ENCODE results near the gene NIF3L1.
"Not testable (repeated sequence)": the region's sequence is repeated elsewhere in the genome, so short reads cannot be mapped to it uniquely, and the experiment has no call there.

NIF3L1 gene

DNA sequence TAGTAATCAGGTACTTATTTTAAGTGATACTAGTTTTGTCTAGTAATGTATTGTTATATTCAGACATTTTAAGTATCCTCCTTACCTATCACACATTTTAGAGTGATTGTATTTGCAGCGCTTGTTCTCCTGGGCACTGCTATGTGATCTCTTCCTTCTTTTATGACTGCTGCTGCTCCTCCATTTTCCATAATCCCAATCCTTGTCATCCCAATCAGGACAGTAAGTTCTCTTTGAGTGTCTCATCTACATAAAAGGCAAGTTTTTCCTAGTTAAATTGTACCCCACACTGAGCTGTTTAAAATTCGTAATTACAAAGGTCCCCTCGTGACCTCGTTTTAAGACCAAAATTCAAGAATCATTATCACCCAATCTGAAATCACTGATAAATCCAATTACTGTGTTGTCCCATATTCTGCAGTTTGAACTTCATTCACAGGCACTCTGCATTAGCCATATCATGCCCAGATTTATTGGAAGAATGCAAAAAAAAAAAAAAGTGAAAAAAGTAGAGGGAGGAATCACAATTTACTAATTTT, 27.5 kb upstream of the NIF3L1 start:
- no peak for DNase-seq (ENCODE audit: low spot score)
- Mint-ChIP-seq H3K4me1 (ENCODE audit: low read depth) (peaks cover 32% of the 10 kb centered on the region), H3K9me3 (no peaks in the 10 kb centered on the region), H3K36me3 (ENCODE audit: low read depth) (peaks cover 71% of the 10 kb centered on the region), H3K27me3 (ENCODE audit: low read depth) (no peaks in the 10 kb centered on the region), H3K27ac (peak overlapping the region; percentile 95), H3K4me3 (peak overlapping the region; percentile 95)

DNA sequence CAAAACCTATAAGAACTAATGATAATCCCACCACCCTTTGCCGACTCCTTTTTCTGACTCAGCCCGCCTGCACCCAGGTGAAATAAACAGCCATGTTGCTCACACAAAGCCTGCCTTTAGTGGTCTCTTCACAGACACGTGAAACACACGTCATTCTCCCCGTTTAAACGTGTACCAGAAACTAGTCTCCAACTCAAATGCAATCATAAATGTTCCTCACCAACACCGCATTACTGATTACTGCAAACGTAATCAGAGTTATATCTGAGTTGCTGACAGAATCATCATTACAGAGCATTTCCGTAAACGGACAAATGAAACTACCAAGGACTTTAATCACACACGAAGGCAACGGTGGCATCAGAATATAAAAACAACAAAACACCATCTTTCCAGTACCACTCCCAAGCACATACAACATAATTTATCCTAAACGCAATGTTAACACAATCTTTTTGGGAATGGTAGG, 26.6 kb upstream of the NIF3L1 start:
- DNase-seq (ENCODE audit: low spot score) = peak; percentile 74
- Mint-ChIP-seq H3K4me1 (ENCODE audit: low read depth) (peaks cover 29% of the 10 kb centered on the region), H3K27me3 (ENCODE audit: low read depth) (no peaks in the 10 kb centered on the region), H3K4me3 (peak overlapping the region; percentile 95), H3K36me3 (ENCODE audit: low read depth) (peaks cover 65% of the 10 kb centered on the region), H3K9me3 (no peaks in the 10 kb centered on the region), H3K27ac (peak overlapping the region; percentile 95)

DNA sequence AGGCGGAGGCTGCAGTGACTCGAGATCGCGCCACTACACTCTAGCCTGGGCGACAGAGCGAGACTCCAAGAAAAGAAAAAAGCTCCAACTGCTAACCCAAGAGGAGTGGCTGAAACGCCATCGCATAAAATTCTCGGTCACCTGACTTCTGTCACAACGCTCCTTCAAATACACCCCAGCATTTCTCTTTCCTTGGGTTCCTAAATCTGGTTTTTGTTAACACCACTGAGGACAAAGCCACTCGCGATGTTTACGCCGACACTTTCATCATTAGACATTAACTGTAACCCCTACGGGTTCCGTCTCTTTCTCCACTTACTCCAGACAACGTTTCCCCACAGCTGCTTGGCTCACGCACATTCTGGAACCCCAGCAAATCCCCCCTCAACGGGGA, 25.4 kb upstream of the NIF3L1 start:
- Mint-ChIP-seq H3K27ac (peak overlapping the region; percentile 95), H3K9me3 (no peaks in the 10 kb centered on the region), H3K36me3 (ENCODE audit: low read depth) (peaks cover 53% of the 10 kb centered on the region), H3K4me3 (peak overlapping the region; percentile 95), H3K27me3 (ENCODE audit: low read depth) (no peaks in the 10 kb centered on the region), H3K4me1 (ENCODE audit: low read depth) (peaks cover 25% of the 10 kb centered on the region)
- no peak for DNase-seq (ENCODE audit: low spot score)

DNA sequence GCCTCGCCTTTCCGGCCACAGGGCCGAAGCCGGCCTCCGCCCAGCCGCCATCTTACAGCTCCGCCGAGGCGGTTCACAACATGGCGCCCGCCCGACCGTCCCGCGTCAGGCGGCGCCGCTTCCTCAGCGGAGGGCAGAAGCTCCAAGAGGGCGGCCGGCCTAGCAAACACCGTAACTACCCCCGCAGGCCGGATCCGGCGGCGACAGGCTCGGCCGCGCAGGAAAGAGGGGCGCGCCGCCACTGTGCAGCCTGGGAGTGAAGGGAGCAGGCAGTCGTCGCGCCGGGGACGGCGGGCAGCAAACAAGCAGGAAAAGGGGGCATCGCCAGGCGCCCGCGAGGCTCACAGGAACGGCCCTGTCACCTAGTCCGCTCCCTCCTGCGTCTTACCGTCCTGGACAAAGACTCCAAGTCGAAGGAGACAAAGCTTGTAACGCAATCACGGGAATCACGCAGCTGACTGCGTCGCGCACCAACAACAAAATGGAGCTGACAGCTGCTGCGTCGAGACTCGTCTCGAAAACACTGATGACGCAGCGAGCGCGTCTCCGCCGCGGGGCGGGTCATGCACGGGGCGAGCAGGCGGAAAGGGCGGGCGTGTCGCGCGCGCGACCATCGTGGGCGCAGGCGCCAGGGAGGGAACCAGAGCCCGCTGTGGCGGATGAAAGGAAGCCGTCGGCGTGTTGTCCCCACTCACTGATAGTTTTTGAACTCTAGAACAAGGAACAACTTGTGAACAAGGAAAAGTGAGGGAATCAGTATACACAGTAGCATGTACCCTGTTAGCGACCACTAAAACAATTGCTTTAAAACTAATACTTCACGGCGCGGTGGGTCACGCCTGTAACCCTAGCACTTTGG, 24.8 kb upstream of the NIF3L1 start, which contains the start of gene CLK1:
Gene CLK1 (minus strand): TSS at position 483 of the 859 bp plus-strand sequence. CDS start 2,796 bp downstream, outside the sequence.
- peak within 1 kb of the TSS; percentile 95 for H3K27ac Mint-ChIP-seq
- H3K9me3 Mint-ChIP-seq = no peaks in the 10 kb centered on the region
- no peaks in the 10 kb centered on the region for H3K27me3 Mint-ChIP-seq (ENCODE audit: low read depth)

DNA sequence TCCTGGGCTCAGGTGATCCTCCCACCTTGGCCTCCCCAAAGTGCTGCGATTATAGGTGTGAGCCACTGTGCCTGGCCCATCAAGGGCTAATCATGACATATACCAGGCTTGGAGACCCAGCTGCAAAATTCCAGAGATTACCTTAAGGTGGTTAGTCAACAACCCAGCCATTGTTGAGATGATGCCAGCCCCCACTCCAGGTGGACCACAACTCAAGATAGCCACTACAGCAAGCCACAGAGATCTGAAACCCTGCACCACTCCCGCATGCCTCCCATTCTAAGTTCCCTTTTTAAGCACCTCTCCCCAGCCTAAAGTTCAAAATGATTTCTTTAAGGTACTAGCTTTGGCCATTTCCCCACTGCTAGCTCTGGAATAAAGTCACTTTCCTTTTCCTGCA, 20.2 kb upstream of the NIF3L1 start:
- Mint-ChIP-seq H3K4me3 (no peak overlapping the region), H3K36me3 (ENCODE audit: low read depth) (peaks cover 33% of the 10 kb centered on the region), H3K4me1 (ENCODE audit: low read depth) (peaks cover 13% of the 10 kb centered on the region), H3K9me3 (no peaks in the 10 kb centered on the region), H3K27me3 (ENCODE audit: low read depth) (no peaks in the 10 kb centered on the region), H3K27ac (peak overlapping the region; percentile 8)
- DNase-seq (ENCODE audit: low spot score) = no peak

More for the DNA sequence above, 24.8 kb upstream of the NIF3L1 start, which contains the start of gene CLK1:
- peaks cover 52% of the 10 kb centered on the region for H3K36me3 Mint-ChIP-seq (ENCODE audit: low read depth)
- H3K4me3 Mint-ChIP-seq = peak within 1 kb of the TSS; percentile 95
- peaks cover 27% of the 10 kb centered on the region for H3K4me1 Mint-ChIP-seq (ENCODE audit: low read depth)
- peak; percentile 94 for DNase-seq (ENCODE audit: low spot score)

DNA sequence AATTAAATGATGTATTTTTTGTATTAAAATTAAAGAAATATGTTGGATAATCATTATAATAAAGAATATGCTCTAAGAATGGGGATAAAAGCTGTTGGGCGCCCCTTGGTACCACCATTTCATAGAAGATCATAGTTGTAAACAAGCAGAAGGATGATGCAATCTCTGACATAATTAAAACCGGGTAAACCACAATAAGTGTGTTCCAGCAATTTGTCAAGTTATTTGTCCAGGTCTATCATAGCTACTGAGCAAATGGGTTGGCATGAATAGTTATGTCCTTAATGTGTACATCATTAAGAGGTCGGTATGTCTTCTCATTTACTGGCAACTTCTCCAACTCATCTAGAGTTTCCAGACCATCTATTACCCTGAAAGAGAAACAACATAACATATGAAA, 18.0 kb upstream of the NIF3L1 start:
- H3K27ac Mint-ChIP-seq = no peak overlapping the region
- H3K36me3 Mint-ChIP-seq (ENCODE audit: low read depth) = peaks cover 45% of the 10 kb centered on the region
- no peak overlapping the region for H3K4me3 Mint-ChIP-seq
- DNase-seq (ENCODE audit: low spot score) = no peak
- H3K4me1 Mint-ChIP-seq (ENCODE audit: low read depth) = peaks cover 9% of the 10 kb centered on the region
- no peaks in the 10 kb centered on the region for H3K27me3 Mint-ChIP-seq (ENCODE audit: low read depth)
- no peaks in the 10 kb centered on the region for H3K9me3 Mint-ChIP-seq

DNA sequence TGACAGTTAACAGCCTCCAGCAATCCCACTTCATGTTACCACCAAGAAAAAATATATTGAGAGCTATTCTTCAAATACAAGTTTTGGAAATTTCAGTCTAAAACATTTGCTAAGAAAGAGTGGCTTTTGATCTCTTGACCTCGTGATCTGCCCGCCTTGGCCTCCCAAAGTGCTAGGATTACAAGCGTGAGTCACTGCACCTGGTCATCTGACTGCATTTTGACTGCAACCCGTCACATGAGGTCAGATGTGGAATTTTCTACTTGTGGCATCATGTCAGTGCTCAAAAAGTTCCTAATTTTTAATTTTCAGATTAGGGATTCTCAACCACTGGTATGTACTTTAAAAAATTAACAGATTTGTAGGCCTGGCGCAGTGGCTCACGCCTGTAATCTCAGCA, 15.6 kb upstream of the NIF3L1 start:
- Mint-ChIP-seq H3K27me3 (ENCODE audit: low read depth) (no peaks in the 10 kb centered on the region), H3K4me1 (ENCODE audit: low read depth) (peaks cover 12% of the 10 kb centered on the region), H3K9me3 (no peaks in the 10 kb centered on the region), H3K36me3 (ENCODE audit: low read depth) (peaks cover 49% of the 10 kb centered on the region), H3K4me3 (no peak overlapping the region), H3K27ac (no peak overlapping the region)
- DNase-seq (ENCODE audit: low spot score) = no peak

DNA sequence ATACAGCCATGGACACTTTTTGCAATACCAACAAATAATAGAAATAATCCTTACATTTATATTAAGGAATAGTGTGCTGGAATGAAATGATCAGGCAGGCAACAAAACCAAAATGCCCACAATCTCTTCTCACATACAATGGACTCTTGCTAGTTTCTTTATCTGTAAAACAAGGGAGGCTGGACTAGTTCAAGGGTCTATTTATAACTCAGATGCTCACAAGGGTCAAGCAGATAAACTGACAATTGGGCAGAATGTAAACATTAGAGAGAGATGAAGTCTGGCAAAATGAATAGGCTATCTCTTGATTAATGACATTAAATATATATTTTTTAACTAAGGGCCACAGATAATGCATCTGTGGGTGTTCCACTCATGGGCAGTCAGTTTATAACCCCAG, 11.7 kb upstream of the NIF3L1 start:
- no peak for DNase-seq (ENCODE audit: low spot score)
- Mint-ChIP-seq H3K4me1 (ENCODE audit: low read depth) (peaks cover 11% of the 10 kb centered on the region), H3K27ac (no peak overlapping the region), H3K4me3 (no peak overlapping the region), H3K27me3 (ENCODE audit: low read depth) (no peaks in the 10 kb centered on the region), H3K9me3 (no peaks in the 10 kb centered on the region), H3K36me3 (ENCODE audit: low read depth) (peaks cover 53% of the 10 kb centered on the region)

DNA sequence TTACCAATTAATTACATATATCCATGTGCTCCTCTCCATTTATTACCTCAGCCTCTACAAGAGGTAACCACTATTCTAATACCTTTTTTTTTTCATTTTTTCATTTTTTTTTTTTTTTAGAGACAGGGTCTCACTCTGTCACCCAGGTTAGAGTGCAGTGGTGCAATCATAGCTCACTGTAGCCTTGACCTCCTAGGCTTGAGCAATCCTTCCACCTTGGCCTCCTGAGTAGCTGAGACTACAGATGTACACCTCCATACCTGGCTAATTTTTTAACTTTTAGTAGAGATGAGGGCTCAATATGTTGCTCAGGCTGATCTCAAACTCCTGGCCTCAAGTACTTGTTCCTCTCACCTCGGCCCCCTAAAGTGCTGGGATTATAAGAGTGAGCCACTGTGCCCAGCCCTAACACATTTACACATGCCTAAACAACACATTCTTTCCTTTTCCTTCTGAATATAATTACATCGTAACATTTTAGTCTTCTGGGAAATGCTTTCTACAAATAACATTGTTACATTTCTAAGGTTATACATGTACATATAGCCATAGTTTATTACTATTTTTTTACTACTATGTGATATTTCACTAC, 10.8 kb upstream of the NIF3L1 start:
- peaks cover 51% of the 10 kb centered on the region for H3K36me3 Mint-ChIP-seq (ENCODE audit: low read depth)

DNA sequence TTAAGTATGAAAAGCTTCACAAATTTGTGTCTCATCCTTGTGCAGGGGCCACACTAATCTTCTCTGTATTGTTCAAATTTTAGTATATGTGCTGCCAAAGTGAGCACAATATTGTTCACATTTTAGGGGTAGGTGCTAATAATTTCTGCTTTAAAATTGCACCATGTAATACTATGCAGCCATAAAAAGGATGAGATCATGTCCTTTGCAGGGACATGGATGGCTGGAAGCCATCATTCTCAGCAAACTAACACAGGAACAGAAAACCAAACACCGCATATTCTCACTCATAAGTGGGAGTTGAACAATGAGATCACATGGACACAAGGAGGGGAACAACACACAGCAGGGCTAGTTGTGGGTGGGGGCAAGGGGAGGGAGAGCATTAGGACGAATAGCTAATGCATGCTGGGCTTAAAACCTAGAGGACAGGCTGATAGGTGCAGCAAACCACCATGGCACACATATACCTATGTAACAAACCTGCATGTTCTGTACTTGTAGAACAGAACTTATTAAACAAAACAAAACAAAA, 7.4 kb upstream of the NIF3L1 start:
- H3K27ac Mint-ChIP-seq; H3K4me3 Mint-ChIP-seq; H3K27me3 Mint-ChIP-seq (ENCODE audit: low read depth); H3K9me3 Mint-ChIP-seq; DNase-seq (ENCODE audit: low spot score): not testable (repeated sequence)
- Mint-ChIP-seq H3K4me1 (ENCODE audit: low read depth) (peaks cover 24% of the 10 kb centered on the region), H3K36me3 (ENCODE audit: low read depth) (peaks cover 49% of the 10 kb centered on the region)

More for the DNA sequence above, 10.8 kb upstream of the NIF3L1 start:
- no peaks in the 10 kb centered on the region for H3K9me3 Mint-ChIP-seq
- no peak for DNase-seq (ENCODE audit: low spot score)
- peaks cover 11% of the 10 kb centered on the region for H3K4me1 Mint-ChIP-seq (ENCODE audit: low read depth)
- no peak overlapping the region for H3K4me3 Mint-ChIP-seq
- H3K27ac Mint-ChIP-seq = no peak overlapping the region
- H3K27me3 Mint-ChIP-seq (ENCODE audit: low read depth) = no peaks in the 10 kb centered on the region

DNA sequence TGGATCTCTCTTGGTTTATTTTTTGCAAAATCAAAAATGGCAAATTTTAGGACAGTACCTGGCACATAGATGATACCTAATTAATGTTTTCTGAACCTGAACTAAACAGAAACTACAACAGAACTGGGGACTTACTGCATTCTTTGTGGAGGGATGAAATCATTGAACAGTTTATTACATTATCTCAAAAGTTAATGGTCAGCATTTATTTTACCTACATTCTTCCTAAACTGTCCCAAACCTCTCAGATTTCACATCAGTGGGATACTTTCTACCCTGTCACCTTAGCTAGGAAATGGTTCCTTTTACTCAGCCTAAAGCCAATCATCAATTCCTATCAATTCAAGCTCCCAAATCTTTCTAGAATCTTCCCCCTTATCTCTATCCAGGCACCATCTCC, 10.3 kb downstream of the NIF3L1 start:
- H3K4me1 Mint-ChIP-seq (ENCODE audit: low read depth) = peaks cover 7% of the 10 kb centered on the region
- peaks cover 39% of the 10 kb centered on the region for H3K36me3 Mint-ChIP-seq (ENCODE audit: low read depth)
- H3K9me3 Mint-ChIP-seq = no peaks in the 10 kb centered on the region
- H3K4me3 Mint-ChIP-seq = no peak overlapping the region
- no peak overlapping the region for H3K27ac Mint-ChIP-seq
- no peak for DNase-seq (ENCODE audit: low spot score)
- no peaks in the 10 kb centered on the region for H3K27me3 Mint-ChIP-seq (ENCODE audit: low read depth)

DNA sequence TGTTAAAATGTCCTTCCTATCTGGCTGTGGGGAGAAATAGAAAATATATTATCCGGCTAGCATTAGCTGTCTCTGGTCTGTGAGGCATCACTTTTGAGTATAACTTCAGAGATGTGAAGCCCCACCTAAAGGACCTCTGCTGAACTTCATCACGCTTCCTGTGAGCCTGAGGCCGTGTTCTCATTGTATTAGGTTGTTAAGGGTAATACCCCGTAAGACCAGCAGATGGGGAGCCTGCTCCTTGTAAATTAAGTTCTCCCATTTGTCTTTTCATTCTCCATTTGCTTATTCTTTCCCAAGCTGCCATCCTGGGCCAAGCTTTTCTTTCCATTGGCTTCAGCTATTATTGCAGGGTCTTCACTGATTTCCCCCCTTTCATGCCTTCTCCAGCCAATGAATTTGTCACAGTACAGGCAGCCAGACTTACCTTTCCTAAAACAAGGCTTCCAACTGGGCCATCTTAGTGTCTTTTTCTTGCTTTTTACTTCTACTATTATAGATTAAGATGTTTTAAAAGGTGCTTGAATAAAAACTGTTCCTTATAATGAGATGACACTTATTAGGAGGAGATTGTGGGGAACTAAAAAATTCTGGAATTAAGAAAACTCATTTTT, 12.4 kb downstream of the NIF3L1 start:
- no peak overlapping the region for H3K4me3 Mint-ChIP-seq
- H3K9me3 Mint-ChIP-seq = no peaks in the 10 kb centered on the region
- peak; percentile 75 for DNase-seq (ENCODE audit: low spot score)
- H3K27me3 Mint-ChIP-seq (ENCODE audit: low read depth) = no peaks in the 10 kb centered on the region
- H3K27ac Mint-ChIP-seq = peak overlapping the region; percentile 75
- H3K4me1 Mint-ChIP-seq (ENCODE audit: low read depth) = peaks cover 11% of the 10 kb centered on the region
- H3K36me3 Mint-ChIP-seq (ENCODE audit: low read depth) = peaks cover 34% of the 10 kb centered on the region

DNA sequence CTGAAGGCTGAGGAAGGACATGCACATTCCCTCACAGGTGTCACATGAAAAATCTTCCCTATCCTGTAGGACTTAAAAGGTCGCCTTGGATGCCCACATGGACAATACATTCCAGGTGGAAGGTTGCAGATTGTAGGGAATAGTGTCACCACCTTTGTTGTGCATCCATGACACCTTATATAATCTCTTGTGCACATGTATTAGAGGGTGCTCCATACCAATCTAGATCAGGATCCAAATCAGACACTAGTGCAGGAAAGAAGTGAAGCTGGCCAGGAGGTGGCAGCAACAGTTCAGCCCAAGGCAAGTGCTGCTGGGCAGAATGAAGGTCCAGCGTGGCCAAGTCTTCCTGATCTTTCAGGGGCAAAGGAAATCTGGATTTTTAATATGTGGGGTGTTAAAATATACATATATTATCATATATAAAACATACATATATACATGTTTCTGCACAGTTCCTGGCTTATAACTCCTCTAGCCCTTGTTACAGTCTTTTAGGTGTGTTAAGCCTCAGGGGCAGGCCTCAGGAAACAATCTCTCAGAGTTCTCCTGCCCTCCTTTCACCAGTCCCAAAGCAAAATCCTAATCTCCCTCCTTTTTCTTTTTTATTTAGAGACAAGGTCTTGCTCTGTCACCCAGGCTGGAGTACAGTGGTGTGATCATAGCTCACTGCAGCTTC, 16.6 kb downstream of the NIF3L1 start:
- H3K9me3 Mint-ChIP-seq = no peaks in the 10 kb centered on the region
- peaks cover 27% of the 10 kb centered on the region for H3K36me3 Mint-ChIP-seq (ENCODE audit: low read depth)
- H3K27ac Mint-ChIP-seq = peak overlapping the region; percentile 21
- H3K4me3 Mint-ChIP-seq = no peak overlapping the region
- H3K4me1 Mint-ChIP-seq (ENCODE audit: low read depth) = peaks cover 11% of the 10 kb centered on the region
- no peaks in the 10 kb centered on the region for H3K27me3 Mint-ChIP-seq (ENCODE audit: low read depth)
- DNase-seq (ENCODE audit: low spot score) = peak; percentile 39

All from T-helper 2 cell treated with Interferon-gamma antibody and Interleukin-4, amounts not matched to agents 5 μg/mL and 100 μg/mL, for 36 hours (primary cell).